HG02678 (cell line): ENCODE results near the gene ABLIM2.

Experiments used
- ATAC-seq: cut with Tn5 transposase; IDR thresholded peaks from one replicate; pipeline ENCODE4 v1.9.1; 2021; ENCODE audit warnings: mild to moderate bottlenecking, moderate library complexity; ENCODE audit not compliant: unreplicated experiment

Gene ABLIM2

DNA sequence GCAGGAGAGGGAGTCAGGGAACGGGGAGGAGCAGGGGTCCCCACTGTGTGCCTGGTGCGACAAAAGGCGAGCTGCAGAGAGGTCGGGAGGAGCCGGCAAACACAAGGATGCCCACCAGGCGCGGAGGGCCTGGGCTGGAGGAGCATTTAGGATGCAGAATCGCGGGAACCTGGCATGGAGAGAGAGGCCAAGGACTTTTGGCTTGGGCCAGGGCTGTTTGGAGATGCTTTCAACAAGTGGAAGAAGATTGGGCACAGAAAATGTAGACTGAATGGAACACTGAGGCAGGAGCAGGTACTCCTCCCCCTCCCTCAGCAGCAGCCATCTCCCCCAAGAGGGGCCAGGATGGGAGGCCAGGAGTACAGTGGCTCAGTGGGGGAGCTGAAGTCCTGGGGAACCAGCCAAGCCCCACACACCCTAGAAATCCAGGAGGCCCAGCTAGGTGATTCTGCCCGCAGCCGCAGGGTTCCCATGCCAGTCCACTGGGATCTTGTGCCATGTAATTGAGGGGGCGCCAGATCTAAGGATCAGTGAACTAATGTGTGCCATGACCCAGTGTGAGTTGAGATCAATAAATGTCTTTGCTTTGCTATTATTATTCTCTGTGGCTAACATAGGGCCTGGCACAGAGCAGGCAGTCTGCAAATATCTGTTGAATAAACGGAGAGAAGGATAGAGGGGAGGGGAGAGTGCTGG lies 1.1 kb upstream of the ABLIM2 start:
- no peak for ATAC-seq

DNA sequence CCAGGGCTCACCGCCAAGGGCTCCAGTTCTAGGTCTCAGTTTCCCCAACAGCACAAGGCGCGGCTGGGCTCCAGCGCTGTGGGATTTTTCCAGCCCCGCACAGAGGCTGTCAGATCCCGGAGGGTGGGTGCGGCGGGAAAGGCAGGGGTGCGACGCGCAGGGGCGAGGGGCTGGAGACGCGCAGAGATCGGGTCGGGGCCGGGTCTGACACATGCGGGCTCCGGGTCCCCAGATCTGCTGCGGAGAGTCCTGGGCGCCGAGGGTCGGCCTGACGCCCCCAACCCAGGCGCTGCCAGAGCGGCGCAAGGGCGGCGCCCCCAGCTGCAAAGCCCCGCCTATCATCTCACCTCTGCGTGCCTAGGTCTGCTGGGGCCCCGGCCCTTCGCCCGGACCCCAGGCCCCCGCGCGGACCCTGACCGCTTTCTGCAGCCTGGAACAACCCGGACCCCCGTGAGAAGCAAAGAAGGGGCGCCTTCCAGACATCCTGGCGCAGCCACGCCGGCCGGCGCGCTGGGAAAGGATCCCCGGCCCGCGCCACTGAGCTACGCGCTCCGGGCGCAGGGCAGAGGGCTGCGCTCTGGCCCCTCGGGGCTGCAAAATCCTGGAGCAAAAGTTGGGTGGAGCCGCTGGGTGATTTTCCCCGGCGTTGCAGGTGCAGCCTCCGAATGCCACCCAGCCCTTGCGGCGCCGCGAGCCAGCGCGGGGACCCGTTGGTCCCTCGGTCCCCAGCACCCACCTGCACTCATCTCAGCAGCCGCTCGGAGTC lies 486 bp downstream of the ABLIM2 start:
- no peak for ATAC-seq

DNA sequence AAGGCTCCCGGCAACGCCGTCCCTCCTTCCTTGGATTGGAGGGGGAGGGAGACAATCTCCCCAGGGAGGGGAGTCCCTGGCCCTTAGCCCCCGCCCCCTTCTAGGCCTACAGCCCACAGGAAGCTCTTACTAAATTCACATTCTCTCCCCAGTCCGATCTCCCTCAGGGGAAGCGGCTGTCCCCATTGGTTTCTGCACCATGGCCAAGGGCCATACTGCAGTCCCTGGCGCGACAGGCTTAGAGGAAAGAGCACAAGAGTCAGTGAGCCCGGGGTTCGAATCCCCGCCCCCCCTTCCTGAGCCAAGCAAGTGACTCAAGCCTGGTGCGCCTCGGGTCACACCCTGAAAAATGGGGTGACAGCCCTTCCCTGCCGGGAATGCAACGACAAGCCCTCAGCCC lies 1.1 kb downstream of the ABLIM2 start:
- ATAC-seq, result no peak

DNA sequence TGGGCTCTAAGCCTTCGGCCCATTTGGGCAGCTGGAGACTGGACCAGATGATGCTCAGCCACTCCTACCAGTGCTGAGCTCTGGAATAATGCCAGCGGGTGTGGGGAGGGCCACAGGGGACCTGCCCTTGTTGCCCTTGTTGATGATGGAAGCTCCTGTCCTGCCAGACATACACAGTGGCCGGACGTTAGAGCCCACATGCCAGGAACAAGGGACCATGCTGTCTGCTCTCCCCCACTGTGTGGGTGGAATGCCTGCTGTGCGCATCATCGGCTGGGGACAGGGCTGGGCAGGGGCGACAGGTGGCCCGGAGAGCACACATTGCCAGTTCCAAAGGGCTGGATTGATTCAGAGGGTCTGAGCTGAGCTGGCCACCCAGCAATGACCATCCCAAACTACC lies 2.0 kb downstream of the ABLIM2 start:
- ATAC-seq, result no peak

DNA sequence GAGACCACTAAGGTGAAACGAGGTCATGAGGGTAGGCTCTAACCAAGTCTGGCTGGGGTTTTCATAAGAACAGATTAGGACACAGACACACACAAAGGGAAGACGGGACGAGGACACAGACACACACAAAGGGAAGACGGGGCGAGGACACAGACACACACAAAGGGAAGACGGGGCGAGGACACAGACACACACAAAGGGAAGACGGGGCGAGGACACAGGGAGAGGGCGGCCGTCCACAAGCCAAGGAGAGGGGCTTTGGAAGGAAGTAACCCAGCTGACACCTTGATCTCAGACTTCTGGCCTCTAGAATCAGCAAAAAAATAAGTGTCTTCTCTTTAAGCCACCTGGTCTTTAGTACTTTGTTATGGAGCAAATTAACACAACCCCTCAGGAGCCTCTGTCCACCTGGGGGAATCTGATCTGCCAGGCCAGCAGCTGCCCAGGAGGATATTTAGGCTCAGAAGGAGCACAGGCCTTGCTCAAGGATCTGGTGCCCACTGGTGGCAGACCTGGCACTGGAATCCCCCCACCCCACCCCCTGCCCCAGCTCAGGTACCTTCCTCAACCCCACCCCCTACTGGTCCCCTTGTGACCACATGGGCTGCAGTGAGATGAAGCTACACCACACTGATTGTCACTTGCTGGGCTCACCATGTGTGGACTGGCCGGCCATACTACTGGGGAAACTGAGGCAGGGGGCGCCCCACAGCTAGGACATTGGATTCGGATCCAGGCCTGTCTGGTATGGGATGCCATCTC lies 2.8 kb downstream of the ABLIM2 start:
- ATAC-seq, result no peak

- no peak for ATAC-seq
These were observed 3.6 kb downstream of the ABLIM2 start for GRCh38 chr4:8155048-8155447.

DNA sequence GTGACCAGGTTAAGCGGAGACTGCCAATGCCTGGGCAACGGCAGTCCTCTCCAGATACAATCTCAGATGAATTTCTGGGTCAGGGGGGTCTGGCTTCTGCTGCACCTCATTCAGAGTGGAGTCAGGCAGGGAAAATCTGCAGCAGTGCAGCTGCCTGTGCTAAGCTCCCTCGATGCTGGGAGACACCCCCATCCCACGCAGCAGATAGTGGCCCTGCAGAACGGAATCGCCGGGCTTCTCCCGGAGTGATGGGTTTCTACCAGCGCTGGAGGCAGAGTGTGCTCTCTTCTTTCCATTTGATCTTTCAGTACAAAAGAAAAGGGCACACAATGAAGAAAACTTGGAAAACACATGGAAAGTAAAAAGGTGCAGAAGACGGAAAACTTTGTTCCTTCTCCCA lies 5.2 kb downstream of the ABLIM2 start:
- ATAC-seq, result no peak

DNA sequence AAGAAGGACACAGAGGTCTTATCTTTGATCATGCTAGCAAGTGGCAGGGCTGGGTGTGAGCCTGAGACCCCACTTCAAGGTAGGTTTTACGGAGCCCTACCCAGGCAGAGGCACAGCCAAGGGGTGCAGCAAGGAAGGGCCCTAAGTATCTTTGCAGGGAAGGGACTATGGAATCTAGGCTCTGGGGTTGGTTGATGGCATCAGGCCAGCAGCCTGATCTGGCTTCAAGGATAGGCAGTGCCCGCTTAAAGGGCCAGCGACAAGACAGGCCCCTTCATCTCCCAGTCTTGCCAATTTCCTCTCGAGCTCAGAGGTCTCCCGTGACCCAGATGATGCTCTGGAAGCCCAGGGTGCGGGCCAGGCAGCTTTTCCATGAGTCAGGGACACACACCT lies 5.8 kb downstream of the ABLIM2 start:
- no peak for ATAC-seq

GRCh38 chr4:8152090-8152864 lies 6.3 kb downstream of the ABLIM2 start:
- no peak for ATAC-seq

GRCh38 chr4:8151165-8151650 lies 7.4 kb downstream of the ABLIM2 start:
- no peak for ATAC-seq

GRCh38 chr4:8150152-8151090 lies 8.2 kb downstream of the ABLIM2 start:
- ATAC-seq, result no peak

GRCh38 chr4:8149664-8150063 lies 8.9 kb downstream of the ABLIM2 start:
- ATAC-seq, result no peak

GRCh38 chr4:8148785-8149435 lies 9.7 kb downstream of the ABLIM2 start:
- ATAC-seq, result no peak

DNA sequence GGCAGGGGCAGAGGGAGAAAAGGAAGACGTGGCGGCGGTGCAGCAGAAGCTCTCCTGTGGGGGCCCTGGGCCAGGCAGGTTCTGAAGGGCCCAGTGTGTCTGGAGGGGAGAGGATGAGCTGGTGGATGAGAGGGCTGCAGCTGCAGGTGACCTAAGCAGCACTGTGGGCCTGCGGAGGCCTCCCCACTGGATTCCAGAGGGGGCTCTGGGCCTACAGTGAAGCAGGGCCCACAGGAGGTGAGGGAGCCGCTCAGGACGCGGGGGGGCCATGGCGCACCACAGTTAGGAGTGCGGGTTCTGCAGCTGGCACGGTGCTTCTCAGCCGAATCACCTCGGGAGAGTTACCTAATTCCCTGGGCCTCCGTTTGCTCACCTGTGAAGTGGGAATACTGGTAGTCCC lies 10.5 kb downstream of the ABLIM2 start:
- ATAC-seq, result no peak

- no peak for ATAC-seq
These were observed 11.2 kb downstream of the ABLIM2 start for GRCh38 chr4:8147231-8147970.

DNA sequence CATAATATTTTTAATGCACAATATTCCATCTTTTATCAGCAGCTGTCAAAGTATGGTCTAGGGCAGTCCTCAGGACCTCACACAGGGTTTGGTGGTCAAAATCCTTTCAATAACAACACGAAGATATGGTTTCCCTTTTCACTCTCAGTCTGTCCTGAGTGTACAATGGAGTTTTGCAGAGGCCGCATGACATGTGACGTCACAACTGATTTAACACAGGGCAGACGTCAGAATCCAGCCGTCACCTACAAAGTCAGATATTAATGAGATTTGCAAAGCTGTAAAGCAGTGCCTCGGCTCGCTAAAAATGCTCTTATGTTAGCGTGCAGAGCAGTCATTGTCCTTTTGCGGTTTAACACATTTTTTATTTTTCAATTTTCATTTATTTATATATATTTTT lies 12.5 kb downstream of the ABLIM2 start:
- no peak for ATAC-seq

GRCh38 chr4:8144359-8144758 lies 14.3 kb downstream of the ABLIM2 start:
- ATAC-seq, result no peak

DNA sequence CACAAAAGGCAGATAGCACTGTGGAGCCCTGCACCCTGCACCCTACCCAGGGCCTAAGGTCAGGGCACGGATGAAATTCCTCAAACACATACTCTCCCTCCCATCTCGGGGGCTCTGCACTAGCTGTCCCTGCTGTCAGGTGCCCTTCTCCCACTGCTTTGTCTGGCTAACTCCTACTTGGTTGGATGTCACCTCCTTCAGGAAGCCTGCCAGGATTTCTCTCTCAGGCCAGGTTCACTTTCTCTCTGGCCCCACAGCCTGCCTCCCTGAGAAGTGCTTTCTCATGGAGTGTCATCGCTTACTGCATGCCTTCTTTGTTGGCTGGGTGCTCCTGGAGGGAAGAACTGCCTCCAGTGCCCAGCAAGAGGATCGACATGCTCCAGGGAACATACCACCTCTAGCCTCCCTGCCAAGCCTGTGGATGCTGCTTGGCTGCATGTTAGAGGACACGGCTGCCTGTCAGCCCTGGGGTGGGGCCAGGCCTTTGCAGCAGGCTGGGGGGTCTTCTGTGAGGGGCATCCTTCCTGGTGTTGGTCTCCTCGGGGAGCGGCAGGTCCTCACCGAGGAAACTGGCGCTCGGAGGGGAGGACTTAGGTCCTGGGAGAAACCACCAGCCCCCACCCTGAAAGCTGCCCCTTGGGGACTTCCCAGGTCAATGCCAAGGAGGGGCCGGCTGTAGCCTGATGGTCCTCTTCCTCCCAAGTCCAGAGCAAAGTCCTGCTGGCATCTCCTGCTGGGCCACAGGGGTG lies 15.0 kb downstream of the ABLIM2 start:
- no peak for ATAC-seq
